Stimulated activated naive CD8-positive, alpha-beta T cell treated with anti-CD3 and anti-CD28 coated beads, Interleukin-15, amount 100 ng/mL, for 72 hours (primary cell): Measurements from ENCODE around the gene ADD2.

Source experiments
- ATAC-seq: fragments of 150-1000 bp; cut with Tn5 transposase; 2 replicates; pipeline ENCODE4 v1.10.0; 2021; ENCODE audit warnings: mild to moderate bottlenecking, moderate library complexity
- DNase-seq, 2 donors: peaks; one replicate each; pipeline ENCODE4 v3.0.0; 2021 to 2022
- H3K27ac Mint-ChIP-seq, 2 donors: one replicate each; pipeline ENCODE4 v1.8.0; 2022; ENCODE audit warnings: mild to moderate bottlenecking in 2 of 2, mixed read lengths in 2 of 2, moderate library complexity in 2 of 2
- H3K27me3 Mint-ChIP-seq: one replicate; pipeline ENCODE4 v1.8.0; 2022; ENCODE audit warnings: mixed read lengths
- H3K4me1 Mint-ChIP-seq: one replicate; pipeline ENCODE4 v1.8.0; 2022; ENCODE audit warnings: mild to moderate bottlenecking, mixed read lengths
- H3K4me3 Mint-ChIP-seq, 2 donors: one replicate each; pipeline ENCODE4 v1.8.0; 2022; ENCODE audit warnings: mild to moderate bottlenecking in 2 of 2, mixed read lengths in 2 of 2, moderate library complexity in 1 of 2
- H3K9me3 Mint-ChIP-seq, 2 donors: one replicate each; pipeline ENCODE4 v1.8.0; 2022; ENCODE audit warnings: mixed read lengths in 2 of 2

ADD2 gene

GRCh38 chr2:70795164-70795995 lies 27.4 kb upstream of the ADD2 start:
- Mint-ChIP-seq H3K27ac (peak overlapping the region in 1 of 2 donors; percentile 71), H3K4me3 (no peak overlapping the region), H3K9me3 (peaks cover 9 to 12% of the 10 kb centered on the region in 2 donors), H3K27me3 (peaks cover 34% of the 10 kb centered on the region), H3K4me1 (peaks cover 11% of the 10 kb centered on the region)
- DNase-seq, result no peak
- no peak for ATAC-seq

GRCh38 chr2:70793450-70793849 lies 25.4 kb upstream of the ADD2 start:
- Mint-ChIP-seq H3K9me3 (peaks cover 0 to 5% of the 10 kb centered on the region in 2 donors), H3K4me1 (peaks cover 23% of the 10 kb centered on the region), H3K27me3 (peaks cover 44% of the 10 kb centered on the region), H3K4me3 (no peak overlapping the region), H3K27ac (no peak overlapping the region)
- no peak for DNase-seq
- ATAC-seq, result no peak

GRCh38 chr2:70790136-70790828 lies 22.3 kb upstream of the ADD2 start, which contains the start of gene FIGLA:
TSS of gene FIGLA (minus strand) at chr2:70790643. CDS start at chr2:70790638, 5 bp downstream.
- Mint-ChIP-seq H3K27me3 (peaks cover 60% of the 10 kb centered on the region), H3K4me1 (peaks cover 19% of the 10 kb centered on the region), H3K27ac (peak within 1 kb of the TSS in 1 of 2 donors; percentile 53), H3K9me3 (no peaks in the 10 kb centered on the region), H3K4me3 (peak within 1 kb of the TSS; percentile 78 to 79)
- peak; percentile 16 for ATAC-seq
- peak; percentile 10 to 17 for DNase-seq

- Mint-ChIP-seq H3K4me3 (peak overlapping the region; percentile 78 to 79), H3K27me3 (peaks cover 60% of the 10 kb centered on the region), H3K27ac (peak overlapping the region in 1 of 2 donors; percentile 53), H3K9me3 (no peaks in the 10 kb centered on the region), H3K4me1 (peaks cover 19% of the 10 kb centered on the region)
- DNase-seq (peak; percentile 72 to 76), ATAC-seq (peak; percentile 86)
These were observed 21.5 kb upstream of the ADD2 start for GRCh38 chr2:70789304-70790135.

GRCh38 chr2:70785137-70785911 lies 17.3 kb upstream of the ADD2 start:
- Mint-ChIP-seq H3K4me1 (peaks cover 19% of the 10 kb centered on the region), H3K27me3 (peaks cover 38% of the 10 kb centered on the region), H3K4me3 (no peak overlapping the region), H3K9me3 (no peaks in the 10 kb centered on the region), H3K27ac (no peak overlapping the region)
- peak; percentile 73 for ATAC-seq
- DNase-seq, result peak; percentile 42 to 44

- ATAC-seq (no peak), DNase-seq (no peak)
- Mint-ChIP-seq H3K4me1 (peaks cover 9% of the 10 kb centered on the region), H3K27me3 (peaks cover 35% of the 10 kb centered on the region), H3K9me3 (no peaks in the 10 kb centered on the region), H3K4me3 (no peak overlapping the region), H3K27ac (no peak overlapping the region)
These were observed 16.3 kb upstream of the ADD2 start for GRCh38 chr2:70784320-70784719.

GRCh38 chr2:70779911-70780545 lies 12.0 kb upstream of the ADD2 start:
- Mint-ChIP-seq H3K4me3 (no peak overlapping the region), H3K9me3 (no peaks in the 10 kb centered on the region), H3K27ac (no peak overlapping the region), H3K27me3 (peaks cover 19% of the 10 kb centered on the region), H3K4me1 (peaks cover 1% of the 10 kb centered on the region)
- DNase-seq (no peak), ATAC-seq (no peak)

GRCh38 chr2:70779491-70779890 lies 11.5 kb upstream of the ADD2 start:
- ATAC-seq (no peak), DNase-seq (no peak)
- H3K27me3 Mint-ChIP-seq, result peaks cover 25% of the 10 kb centered on the region
- no peak overlapping the region for H3K4me3 Mint-ChIP-seq
- H3K27ac Mint-ChIP-seq, result no peak overlapping the region
- H3K4me1 Mint-ChIP-seq, result no peaks in the 10 kb centered on the region
- no peaks in the 10 kb centered on the region for H3K9me3 Mint-ChIP-seq

- no peak for ATAC-seq
- Mint-ChIP-seq H3K9me3 (peaks cover 0 to 3% of the 10 kb centered on the region in 2 donors), H3K27ac (no peak overlapping the region), H3K4me3 (no peak overlapping the region), H3K4me1 (peaks cover 2% of the 10 kb centered on the region), H3K27me3 (peaks cover 33% of the 10 kb centered on the region)
- DNase-seq, result no peak
These were observed 10.7 kb upstream of the ADD2 start for GRCh38 chr2:70778676-70779075.

GRCh38 chr2:70777450-70777849 lies 9.4 kb upstream of the ADD2 start:
- Mint-ChIP-seq H3K4me3 (no peak overlapping the region), H3K4me1 (peaks cover 6% of the 10 kb centered on the region), H3K27me3 (peaks cover 43% of the 10 kb centered on the region), H3K9me3 (peaks cover 0 to 7% of the 10 kb centered on the region in 2 donors), H3K27ac (no peak overlapping the region)
- ATAC-seq (no peak), DNase-seq (no peak)

GRCh38 chr2:70776266-70776665 lies 8.3 kb upstream of the ADD2 start:
- H3K4me3 Mint-ChIP-seq, result no peak overlapping the region
- H3K27me3 Mint-ChIP-seq, result peaks cover 43% of the 10 kb centered on the region
- peaks cover 0 to 7% of the 10 kb centered on the region in 2 donors for H3K9me3 Mint-ChIP-seq
- no peak for ATAC-seq
- no peak for DNase-seq
- H3K27ac Mint-ChIP-seq, result no peak overlapping the region
- H3K4me1 Mint-ChIP-seq, result peaks cover 6% of the 10 kb centered on the region

- ATAC-seq (no peak), DNase-seq (no peak)
- Mint-ChIP-seq H3K9me3 (peaks cover 0 to 7% of the 10 kb centered on the region in 2 donors), H3K4me1 (peaks cover 6% of the 10 kb centered on the region), H3K27me3 (peaks cover 42% of the 10 kb centered on the region), H3K27ac (no peak overlapping the region), H3K4me3 (no peak overlapping the region)
These were observed 7.1 kb upstream of the ADD2 start for GRCh38 chr2:70775141-70775540.

- Mint-ChIP-seq H3K27ac (no peak overlapping the region), H3K4me1 (peaks cover 14% of the 10 kb centered on the region), H3K27me3 (peaks cover 56% of the 10 kb centered on the region), H3K4me3 (no peak overlapping the region), H3K9me3 (peaks cover 0 to 7% of the 10 kb centered on the region in 2 donors)
- DNase-seq, result no peak
- ATAC-seq, result no peak
These were observed 4.6 kb upstream of the ADD2 start for GRCh38 chr2:70772486-70773155.

GRCh38 chr2:70771446-70771845 lies 3.4 kb upstream of the ADD2 start:
- no peak for DNase-seq
- Mint-ChIP-seq H3K4me3 (no peak overlapping the region), H3K9me3 (peaks cover 0 to 7% of the 10 kb centered on the region in 2 donors), H3K27me3 (peaks cover 61% of the 10 kb centered on the region), H3K4me1 (peaks cover 21% of the 10 kb centered on the region), H3K27ac (no peak overlapping the region)
- ATAC-seq, result peak; percentile 26
